Skeletal muscle tissue (tissue), 4 donors: ENCODE measurements around the gene DUSP22. TPM values are rescaled to one million over a fixed set of nuclear protein-coding genes. Genes with fewer than 3 reads are reported as not detected.

Source experiments
- H3K27ac ChIP-seq: one replicate; pipeline ENCODE4 v1.7.0; 2013; ENCODE audit warnings: mild to moderate bottlenecking, low read depth, low read length, inconsistent platforms
- H3K27me3 ChIP-seq, 3 donors: one replicate each; pipeline ENCODE4 v1.7.0; 2013; ENCODE audit warnings: low read length in 3 of 3; ENCODE audit not compliant: control insufficient read depth in 3 of 3, insufficient read depth in 3 of 3
- H3K36me3 ChIP-seq, 3 donors: one replicate each; pipeline ENCODE4 v1.7.0; 2013; ENCODE audit warnings: low read length in 3 of 3; ENCODE audit not compliant: control insufficient read depth in 3 of 3, insufficient read depth in 3 of 3
- H3K4me1 ChIP-seq, 3 donors: one replicate each; pipeline ENCODE4 v1.7.0; 2013; ENCODE audit warnings: low read length in 3 of 3, mild to moderate bottlenecking in 3 of 3; ENCODE audit not compliant: control insufficient read depth in 3 of 3, insufficient read depth in 3 of 3
- H3K4me3 ChIP-seq, 3 donors: one replicate each; pipeline ENCODE4 v1.7.0; 2013; ENCODE audit warnings: low read length in 3 of 3
- H3K9ac ChIP-seq, 3 donors: one replicate each; pipeline ENCODE4 v1.7.0; 2013; ENCODE audit warnings: low read length in 3 of 3, mild to moderate bottlenecking in 3 of 3, moderate library complexity in 2 of 3, low read depth in 1 of 3
- H3K9me3 ChIP-seq, 3 donors: one replicate each; pipeline ENCODE4 v1.7.0; 2013; ENCODE audit warnings: low read length in 3 of 3; ENCODE audit not compliant: control insufficient read depth in 3 of 3
- total RNA-seq: library from RNA; depleted of rRNA; stranded (reverse); fragments of >200 nt; gene quantifications from one replicate; pipeline ENCODE4 v1.2.3, GENCODE V29; 2014
- donor health status: Osteomylitis.

DUSP22 gene
- total RNA-seq, 1 donor from 2014 or later, result 17.7 TPM

- Histone ChIP-seq H3K36me3 (no peaks in the 10 kb centered on the region), H3K27me3 (no peaks in the 10 kb centered on the region), H3K4me3 (no peak overlapping the region), H3K27ac (no peak overlapping the region), H3K4me1 (peaks cover 6 to 22% (median 10%) of the 10 kb centered on the region in 3 donors), H3K9me3 (no peaks in the 10 kb centered on the region), H3K9ac (no peak overlapping the region)
These were observed 44.1 kb downstream of the DUSP22 start for GRCh38 chr6:336159-337114.

GRCh38 chr6:337805-338368 is 45.6 kb downstream of the DUSP22 start:
- no peaks in the 10 kb centered on the region for H3K27me3 ChIP-seq
- peaks cover 18 to 36% (median 18%) of the 10 kb centered on the region in 3 donors for H3K4me1 ChIP-seq
- no peaks in the 10 kb centered on the region for H3K36me3 ChIP-seq
- no peaks in the 10 kb centered on the region for H3K9me3 ChIP-seq
- no peak overlapping the region for H3K4me3 ChIP-seq
- H3K9ac ChIP-seq, result no peak overlapping the region
- H3K27ac ChIP-seq, result no peak overlapping the region

DNA sequence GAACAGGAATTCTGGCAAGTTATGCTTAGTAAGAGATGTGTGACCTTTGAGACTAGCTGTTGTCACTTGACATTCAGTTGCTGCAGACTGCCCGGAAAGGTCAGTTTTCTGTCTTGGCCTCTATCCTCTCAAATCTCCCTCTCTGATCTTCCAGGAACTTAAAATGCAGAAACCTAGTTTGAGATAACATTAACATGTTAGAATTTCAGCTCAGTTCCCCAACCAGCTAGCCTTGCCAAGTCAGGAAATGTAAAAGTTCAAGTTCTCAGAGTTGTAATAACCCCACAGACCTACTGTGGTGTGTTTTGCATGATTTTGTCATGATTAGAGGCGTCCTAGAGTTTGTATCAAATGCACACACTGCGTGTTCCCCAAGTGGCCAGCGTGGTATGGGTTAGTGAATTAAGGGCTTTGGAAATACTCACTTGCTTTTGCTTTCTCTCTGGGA is 46.6 kb downstream of the DUSP22 start:
- Histone ChIP-seq H3K36me3 (no peaks in the 10 kb centered on the region), H3K27me3 (no peaks in the 10 kb centered on the region), H3K9me3 (no peaks in the 10 kb centered on the region), H3K4me3 (no peak overlapping the region), H3K4me1 (peaks cover 18 to 43% (median 27%) of the 10 kb centered on the region in 3 donors), H3K9ac (no peak overlapping the region), H3K27ac (no peak overlapping the region)

DNA sequence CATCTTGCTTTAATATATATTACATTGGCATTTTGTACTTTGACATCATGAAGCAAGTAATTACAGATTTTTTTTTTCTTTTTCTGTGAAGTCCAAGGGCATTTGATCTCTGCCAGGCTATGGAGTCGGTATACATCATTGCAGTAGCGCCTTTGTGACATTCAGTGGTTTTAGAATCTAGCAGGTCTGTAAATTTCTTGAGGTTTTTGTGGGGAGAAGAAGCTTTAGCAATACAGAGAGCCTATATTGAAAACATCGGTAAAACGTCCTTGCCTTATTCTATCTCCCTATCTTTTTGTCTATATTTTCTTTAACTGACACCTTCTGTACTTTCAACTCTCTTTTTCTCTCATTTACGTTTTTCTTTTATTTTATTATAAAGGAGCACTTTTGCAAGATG is 47.2 kb downstream of the DUSP22 start:
- H3K36me3 ChIP-seq, result no peaks in the 10 kb centered on the region
- no peak overlapping the region for H3K27ac ChIP-seq
- H3K9ac ChIP-seq, result no peak overlapping the region
- H3K4me3 ChIP-seq, result no peak overlapping the region
- no peaks in the 10 kb centered on the region for H3K27me3 ChIP-seq
- H3K4me1 ChIP-seq, result peaks cover 18 to 43% (median 28%) of the 10 kb centered on the region in 3 donors
- no peaks in the 10 kb centered on the region for H3K9me3 ChIP-seq

DNA sequence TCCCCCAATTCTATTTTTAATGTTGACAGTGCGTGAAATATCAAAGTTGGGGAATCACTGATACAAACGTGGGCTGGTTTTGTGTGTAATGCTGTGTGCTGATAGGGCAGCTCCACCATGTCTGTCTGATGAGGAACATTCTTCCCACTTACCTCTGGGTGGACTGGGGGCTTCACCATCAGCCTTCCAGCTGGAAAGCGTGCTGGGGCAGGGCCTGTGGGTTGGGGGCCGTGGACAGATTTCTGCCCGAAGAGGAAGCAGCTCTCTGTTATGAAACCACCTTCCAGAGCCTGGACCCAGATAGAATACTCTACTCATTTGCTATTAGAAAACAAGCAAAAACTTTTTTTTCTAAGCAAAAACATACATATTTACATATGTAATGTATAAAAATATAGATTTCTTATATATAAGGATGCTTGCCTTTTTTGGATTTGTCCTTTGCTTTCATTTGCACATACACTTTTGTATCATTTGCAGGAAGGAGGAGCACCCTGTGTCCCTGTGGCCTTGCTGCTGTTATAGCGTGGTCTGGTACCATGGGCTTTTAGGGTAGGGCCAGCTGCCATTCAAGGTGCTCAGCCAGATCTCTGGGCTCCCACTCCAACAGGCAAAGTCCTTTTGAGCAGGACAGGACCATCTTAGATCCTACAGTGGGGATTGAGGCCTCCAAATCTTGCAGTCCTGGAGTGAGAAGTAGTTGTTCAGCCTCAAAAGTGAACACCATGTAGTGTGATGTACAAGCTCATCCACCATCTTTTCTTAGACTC is 48.1 kb downstream of the DUSP22 start:
- H3K27me3 ChIP-seq, result no peaks in the 10 kb centered on the region
- H3K4me1 ChIP-seq, result peaks cover 18 to 43% (median 28%) of the 10 kb centered on the region in 3 donors
- no peak overlapping the region for H3K4me3 ChIP-seq
- H3K36me3 ChIP-seq, result no peaks in the 10 kb centered on the region
- H3K9ac ChIP-seq, result no peak overlapping the region
- H3K27ac ChIP-seq, result no peak overlapping the region
- H3K9me3 ChIP-seq, result no peaks in the 10 kb centered on the region

- no peak overlapping the region for H3K9ac ChIP-seq
- no peaks in the 10 kb centered on the region for H3K9me3 ChIP-seq
- H3K27me3 ChIP-seq, result no peaks in the 10 kb centered on the region
- H3K27ac ChIP-seq, result no peak overlapping the region
- H3K36me3 ChIP-seq, result no peaks in the 10 kb centered on the region
- peaks cover 18 to 39% (median 28%) of the 10 kb centered on the region in 3 donors for H3K4me1 ChIP-seq
- H3K4me3 ChIP-seq, result no peak overlapping the region
These were observed 48.9 kb downstream of the DUSP22 start for GRCh38 chr6:340991-341827.

DNA sequence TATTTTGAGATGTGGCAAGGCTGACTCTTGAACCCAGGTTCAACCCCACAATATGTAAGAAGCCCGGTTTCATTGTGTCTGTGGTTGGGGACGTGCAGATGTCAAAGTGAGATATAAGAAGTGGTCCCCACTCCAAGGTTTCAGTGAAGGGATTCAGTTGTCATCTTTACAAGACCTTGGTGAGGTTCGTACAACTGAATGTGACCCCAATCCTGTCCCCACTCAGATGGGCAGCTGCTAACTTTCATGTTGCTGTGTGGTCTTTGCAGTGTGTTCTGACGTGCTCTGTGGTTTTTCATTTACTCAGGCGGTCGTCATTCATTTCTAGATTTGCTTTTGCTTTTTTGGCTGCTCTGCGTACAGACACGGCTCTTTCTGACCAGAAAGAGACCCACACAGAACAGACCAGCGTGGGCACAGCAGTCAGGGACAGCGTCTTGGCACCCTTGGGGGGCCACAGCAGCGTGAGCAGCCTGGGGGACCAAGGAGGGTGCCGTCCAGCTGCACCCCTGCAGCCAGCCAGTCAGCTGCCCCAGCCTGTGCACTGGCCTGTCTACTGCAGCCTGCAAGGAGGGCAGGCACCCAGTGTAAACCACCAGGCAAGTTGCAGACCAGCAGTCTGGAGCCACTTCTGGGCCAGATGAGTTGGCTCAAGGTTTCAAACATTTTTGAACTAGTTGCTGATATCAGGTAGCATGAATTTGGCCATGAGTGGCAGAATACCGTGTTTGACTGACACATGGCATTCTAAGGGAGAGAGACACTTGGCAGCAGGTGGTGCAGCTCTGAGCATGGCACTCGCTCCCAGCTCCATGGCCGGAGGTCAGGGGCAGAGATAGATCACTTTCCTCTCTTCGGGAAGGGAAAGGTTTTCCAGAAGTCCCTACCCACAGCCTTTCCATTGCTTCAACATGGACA is 49.9 kb downstream of the DUSP22 start:
- Histone ChIP-seq H3K4me3 (peak overlapping the region in 1 of 3 donors; percentile 23), H3K4me1 (peaks cover 16 to 30% (median 28%) of the 10 kb centered on the region in 3 donors)

DNA sequence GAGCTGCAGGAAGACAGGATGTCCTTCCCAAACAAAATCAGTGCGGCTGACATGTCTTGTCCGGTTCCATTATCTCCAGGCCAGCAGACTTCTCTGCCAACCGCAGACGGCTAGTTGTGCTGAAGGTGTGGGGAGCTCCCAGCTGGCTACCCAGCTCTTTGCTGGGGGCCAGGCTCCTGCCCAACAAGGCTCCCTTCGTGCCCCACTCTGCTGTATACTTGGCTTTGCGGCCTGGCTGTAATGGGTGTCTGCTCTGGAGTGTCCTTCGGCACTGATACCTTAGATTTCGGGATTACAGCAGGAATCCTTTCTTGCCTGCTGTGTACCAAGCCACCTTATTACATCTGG is 50.5 kb downstream of the DUSP22 start:
- Histone ChIP-seq H3K4me3 (peak overlapping the region in 1 of 3 donors; percentile 23), H3K4me1 (peaks cover 15 to 29% (median 28%) of the 10 kb centered on the region in 3 donors), H3K27ac (no peak overlapping the region), H3K36me3 (peaks cover 2 to 4% (median 2%) of the 10 kb centered on the region in 3 donors), H3K9ac (peak overlapping the region in 1 of 3 donors; percentile 41), H3K27me3 (no peaks in the 10 kb centered on the region), H3K9me3 (no peaks in the 10 kb centered on the region)

More for the DNA sequence above, 49.9 kb downstream of the DUSP22 start:
- H3K9ac ChIP-seq, result peak overlapping the region in 1 of 3 donors; percentile 41
- no peak overlapping the region for H3K27ac ChIP-seq
- no peaks in the 10 kb centered on the region for H3K27me3 ChIP-seq
- H3K36me3 ChIP-seq, result peaks cover 0 to under 1% (median 0%) of the 10 kb centered on the region in 3 donors
- no peaks in the 10 kb centered on the region for H3K9me3 ChIP-seq
